NCI-H69 (cell line): Measurements from ENCODE around the gene PRKG1.

Source experiments
- DNase-seq: peaks from one replicate; lab custom pipeline; 2025; lab: John Stamatoyannopoulos, UW

The PRKG1 gene

GRCh38 chr10:51759896-51760534 lies 685.7 kb downstream of the PRKG1 start:
- DNase-seq = no peak

- DNase-seq = no peak
These were observed 686.8 kb downstream of the PRKG1 start for GRCh38 chr10:51760864-51761640.

GRCh38 chr10:51763746-51764145 lies 689.5 kb downstream of the PRKG1 start:
- DNase-seq = no peak

- DNase-seq = no peak
These were observed 691.1 kb downstream of the PRKG1 start for GRCh38 chr10:51765284-51765971.

GRCh38 chr10:51766423-51767102 lies 692.3 kb downstream of the PRKG1 start:
- DNase-seq = no peak

GRCh38 chr10:51767103-51767763 lies 692.9 kb downstream of the PRKG1 start:
- DNase-seq = no peak

GRCh38 chr10:51768886-51769465 lies 694.7 kb downstream of the PRKG1 start:
- DNase-seq = no peak

GRCh38 chr10:51770709-51771108 lies 696.4 kb downstream of the PRKG1 start:
- peak; percentile 56 for DNase-seq

GRCh38 chr10:51772387-51772786 lies 698.1 kb downstream of the PRKG1 start:
- DNase-seq = no peak

GRCh38 chr10:51773681-51774080 lies 699.4 kb downstream of the PRKG1 start:
- DNase-seq = peak; percentile 69

GRCh38 chr10:51783941-51784340 lies 709.7 kb downstream of the PRKG1 start:
- DNase-seq = no peak

- no peak for DNase-seq
These were observed 711.9 kb downstream of the PRKG1 start for GRCh38 chr10:51786016-51786683.

- no peak for DNase-seq
These were observed 712.4 kb downstream of the PRKG1 start for GRCh38 chr10:51786684-51787035.

GRCh38 chr10:51788273-51788672 lies 714.0 kb downstream of the PRKG1 start:
- DNase-seq = no peak

- DNase-seq = peak; percentile 38
These were observed 714.8 kb downstream of the PRKG1 start for GRCh38 chr10:51789118-51789517.

GRCh38 chr10:51789903-51790302 lies 715.6 kb downstream of the PRKG1 start:
- no peak for DNase-seq

- DNase-seq = no peak
These were observed 718.4 kb downstream of the PRKG1 start for GRCh38 chr10:51792678-51793077.

GRCh38 chr10:51800121-51800520 lies 725.8 kb downstream of the PRKG1 start:
- DNase-seq = no peak

- DNase-seq = no peak
These were observed 726.6 kb downstream of the PRKG1 start for GRCh38 chr10:51800725-51801424.

GRCh38 chr10:51802030-51802429 lies 727.7 kb downstream of the PRKG1 start:
- no peak for DNase-seq
